ENCODE results near the gene DPP9. TPM values are rescaled to one million over a fixed set of nuclear protein-coding genes. Genes with fewer than 3 reads are reported as not detected.

DPP9 gene
- total and polyA plus RNA-seq, 2 of the 13 experiments (the other 11 are each of a cell fraction or from before 2014, with no cell fraction given) = 8.4 to 25.8 TPM

- TF ChIP-seq, protein P1, sequence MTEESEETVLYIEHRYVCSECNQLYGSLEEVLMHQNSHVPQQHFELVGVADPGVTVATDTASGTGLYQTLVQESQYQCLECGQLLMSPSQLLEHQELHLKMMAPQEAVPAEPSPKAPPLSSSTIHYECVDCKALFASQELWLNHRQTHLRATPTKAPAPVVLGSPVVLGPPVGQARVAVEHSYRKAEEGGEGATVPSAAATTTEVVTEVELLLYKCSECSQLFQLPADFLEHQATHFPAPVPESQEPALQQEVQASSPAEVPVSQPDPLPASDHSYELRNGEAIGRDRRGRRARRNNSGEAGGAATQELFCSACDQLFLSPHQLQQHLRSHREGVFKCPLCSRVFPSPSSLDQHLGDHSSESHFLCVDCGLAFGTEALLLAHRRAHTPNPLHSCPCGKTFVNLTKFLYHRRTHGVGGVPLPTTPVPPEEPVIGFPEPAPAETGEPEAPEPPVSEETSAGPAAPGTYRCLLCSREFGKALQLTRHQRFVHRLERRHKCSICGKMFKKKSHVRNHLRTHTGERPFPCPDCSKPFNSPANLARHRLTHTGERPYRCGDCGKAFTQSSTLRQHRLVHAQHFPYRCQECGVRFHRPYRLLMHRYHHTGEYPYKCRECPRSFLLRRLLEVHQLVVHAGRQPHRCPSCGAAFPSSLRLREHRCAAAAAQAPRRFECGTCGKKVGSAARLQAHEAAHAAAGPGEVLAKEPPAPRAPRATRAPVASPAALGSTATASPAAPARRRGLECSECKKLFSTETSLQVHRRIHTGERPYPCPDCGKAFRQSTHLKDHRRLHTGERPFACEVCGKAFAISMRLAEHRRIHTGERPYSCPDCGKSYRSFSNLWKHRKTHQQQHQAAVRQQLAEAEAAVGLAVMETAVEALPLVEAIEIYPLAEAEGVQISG (CRISPR knock-in tag; IDR thresholded peaks at IDR 0.05) = peak; percentile 59
- TF ChIP-seq HNRNPUL1 (IDR thresholded peaks at IDR 0.05; ENCODE audit: low read depth, low read length) (no peak), PHF21A (CRISPR knock-in tag; IDR thresholded peaks at IDR 0.05) (peak; percentile 60; the same call in 1 of the 2 replicates), CREB3 (CRISPR knock-in tag; IDR thresholded peaks at IDR 0.05) (no peak), ZBTB42 (CRISPR knock-in tag; IDR thresholded peaks at IDR 0.05) (no peak), ZNF350 (CRISPR knock-in tag; IDR thresholded peaks at IDR 0.05; ENCODE audit: borderline replicate concordance, low read depth) (peak; percentile 60; the same call in 1 of the 2 replicates), ZNF543 (CRISPR knock-in tag; IDR thresholded peaks at IDR 0.05) (0 out of 2 replicates have a peak, but pooled peaks have one; percentile 39), ZNF556 (CRISPR knock-in tag; IDR thresholded peaks at IDR 0.05; ENCODE audit: borderline replicate concordance) (peak; percentile 78; the same call in 1 of the 2 replicates), ZNF883 (CRISPR knock-in tag; IDR thresholded peaks at IDR 0.05; ENCODE audit: not compliant biosample characterization) (peak; percentile 69), NONO (IDR thresholded peaks at IDR 0.05) (no peak), NONO (CRISPR knock-in tag; conservative IDR thresholded peaks at IDR 0.05) (peak; percentile 92), ZNF607 (CRISPR knock-in tag; IDR thresholded peaks at IDR 0.05; ENCODE audit: borderline replicate concordance) (peak; percentile 59; the same call in 1 of the 2 replicates), CBX1 (IDR thresholded peaks at IDR 0.05; ENCODE audit: low read depth) (peak; percentile 61), RBAK (CRISPR knock-in tag; IDR thresholded peaks at IDR 0.05) (0 out of 2 replicates have a peak, but pooled peaks have one; percentile 45), NFKBIZ (CRISPR knock-in tag; IDR thresholded peaks at IDR 0.05) (no peak), ARNT2 (CRISPR knock-in tag; IDR thresholded peaks at IDR 0.05; ENCODE audit: low read depth) (0 out of 2 replicates have a peak, but pooled peaks have one; percentile 59), ZFP36L1 (CRISPR knock-in tag; IDR thresholded peaks at IDR 0.05) (no peak), ZNF446 (CRISPR knock-in tag; IDR thresholded peaks at IDR 0.05) (no peak), HDAC1 (CRISPR knock-in tag; IDR thresholded peaks at IDR 0.05) (peak; percentile 79; the same call in 1 of the 2 replicates)
- TF ChIP-seq, protein P2, sequence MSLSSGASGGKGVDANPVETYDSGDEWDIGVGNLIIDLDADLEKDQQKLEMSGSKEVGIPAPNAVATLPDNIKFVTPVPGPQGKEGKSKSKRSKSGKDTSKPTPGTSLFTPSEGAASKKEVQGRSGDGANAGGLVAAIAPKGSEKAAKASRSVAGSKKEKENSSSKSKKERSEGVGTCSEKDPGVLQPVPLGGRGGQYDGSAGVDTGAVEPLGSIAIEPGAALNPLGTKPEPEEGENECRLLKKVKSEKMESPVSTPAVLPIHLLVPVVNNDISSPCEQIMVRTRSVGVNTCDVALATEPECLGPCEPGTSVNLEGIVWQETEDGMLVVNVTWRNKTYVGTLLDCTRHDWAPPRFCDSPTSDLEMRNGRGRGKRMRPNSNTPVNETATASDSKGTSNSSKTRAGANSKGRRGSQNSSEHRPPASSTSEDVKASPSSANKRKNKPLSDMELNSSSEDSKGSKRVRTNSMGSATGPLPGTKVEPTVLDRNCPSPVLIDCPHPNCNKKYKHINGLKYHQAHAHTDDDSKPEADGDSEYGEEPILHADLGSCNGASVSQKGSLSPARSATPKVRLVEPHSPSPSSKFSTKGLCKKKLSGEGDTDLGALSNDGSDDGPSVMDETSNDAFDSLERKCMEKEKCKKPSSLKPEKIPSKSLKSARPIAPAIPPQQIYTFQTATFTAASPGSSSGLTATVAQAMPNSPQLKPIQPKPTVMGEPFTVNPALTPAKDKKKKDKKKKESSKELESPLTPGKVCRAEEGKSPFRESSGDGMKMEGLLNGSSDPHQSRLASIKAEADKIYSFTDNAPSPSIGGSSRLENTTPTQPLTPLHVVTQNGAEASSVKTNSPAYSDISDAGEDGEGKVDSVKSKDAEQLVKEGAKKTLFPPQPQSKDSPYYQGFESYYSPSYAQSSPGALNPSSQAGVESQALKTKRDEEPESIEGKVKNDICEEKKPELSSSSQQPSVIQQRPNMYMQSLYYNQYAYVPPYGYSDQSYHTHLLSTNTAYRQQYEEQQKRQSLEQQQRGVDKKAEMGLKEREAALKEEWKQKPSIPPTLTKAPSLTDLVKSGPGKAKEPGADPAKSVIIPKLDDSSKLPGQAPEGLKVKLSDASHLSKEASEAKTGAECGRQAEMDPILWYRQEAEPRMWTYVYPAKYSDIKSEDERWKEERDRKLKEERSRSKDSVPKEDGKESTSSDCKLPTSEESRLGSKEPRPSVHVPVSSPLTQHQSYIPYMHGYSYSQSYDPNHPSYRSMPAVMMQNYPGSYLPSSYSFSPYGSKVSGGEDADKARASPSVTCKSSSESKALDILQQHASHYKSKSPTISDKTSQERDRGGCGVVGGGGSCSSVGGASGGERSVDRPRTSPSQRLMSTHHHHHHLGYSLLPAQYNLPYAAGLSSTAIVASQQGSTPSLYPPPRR (CRISPR knock-in tag; IDR thresholded peaks at IDR 0.05; ENCODE audit: borderline replicate concordance) = no peak; the same call in 1 of the 2 replicates
Observed at GRCh38 chr19:4759388-4760284, 36.0 kb upstream of the DPP9 start (continued).
